Measurements from ENCODE around the gene GPATCH8.
A peak's percentile ranks its signal among the peaks of the same experiment; 100 is the strongest.

Gene GPATCH8

DNA sequence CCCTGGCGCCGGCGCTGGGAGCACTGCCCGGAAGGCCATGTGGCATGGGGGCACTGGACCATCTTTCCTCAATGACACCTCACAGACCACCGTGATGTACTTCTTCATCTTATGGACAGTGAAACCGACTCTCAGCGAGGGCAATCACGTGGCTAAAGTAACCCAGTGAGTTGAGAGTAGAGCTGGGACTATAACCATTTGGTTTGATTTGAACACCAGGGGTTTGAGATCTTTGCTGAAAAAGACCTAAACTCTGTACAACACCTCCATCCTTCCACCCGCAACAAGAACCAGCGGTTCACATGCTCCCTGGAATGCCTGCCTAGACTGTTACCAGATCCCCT lies 117.1 kb downstream of the GPATCH8 start:
- Histone ChIP-seq H3K9ac (no peak overlapping the region), H4K20me1 (ENCODE audit: insufficient read depth) (no peaks in the 10 kb centered on the region), H3K4me2 (no peak overlapping the region), H2AFZ (ENCODE audit: low read depth) (peak overlapping the region; percentile 99; the same call in 1 of the 2 replicates), H3K36me3 (ENCODE audit: insufficient read depth) (no peaks in the 10 kb centered on the region), H3K4me3 (IDR thresholded peaks at IDR 0.05; ENCODE audit: insufficient read depth, low read depth, low read length) (no peak overlapping the region), H3K27me3 (ENCODE audit: insufficient read depth, low read depth) (peaks cover 23% of the 10 kb centered on the region; the same call in 1 of the 2 replicates), H3K4me1 (ENCODE audit: low read depth, poor library complexity, severe bottlenecking) (peaks cover 6% of the 10 kb centered on the region), H3K79me2 (ENCODE audit: insufficient read depth, low read depth) (no peaks in the 10 kb centered on the region), H3K27ac (no peak overlapping the region)
- TF ChIP-seq CTCF (conservative IDR thresholded peaks at IDR 0.05; ENCODE audit: low read depth, low read length): no peak

- H3K4me3 ChIP-seq (IDR thresholded peaks at IDR 0.05; ENCODE audit: insufficient read depth, low read depth, low read length): no peak overlapping the region
- no peak for TF ChIP-seq CTCF (conservative IDR thresholded peaks at IDR 0.05; ENCODE audit: low read depth, low read length)
Measured at GRCh38 chr17:44385287-44386181, 117.7 kb downstream of the GPATCH8 start.

GRCh38 chr17:44384823-44385286 lies 118.4 kb downstream of the GPATCH8 start:
- TF ChIP-seq CTCF (conservative IDR thresholded peaks at IDR 0.05; ENCODE audit: low read depth, low read length): no peak
- peaks cover 35% of the 10 kb centered on the region; the same call in 1 of the 2 replicates for H3K27me3 ChIP-seq (ENCODE audit: insufficient read depth, low read depth)
- H4K20me1 ChIP-seq (ENCODE audit: insufficient read depth): no peaks in the 10 kb centered on the region
- peak overlapping the region; percentile 91 for H3K4me2 ChIP-seq
- peak overlapping the region; percentile 99 for H2AFZ ChIP-seq (ENCODE audit: low read depth)
- H3K27ac ChIP-seq: no peak overlapping the region
- no peak overlapping the region for H3K4me3 ChIP-seq (IDR thresholded peaks at IDR 0.05; ENCODE audit: insufficient read depth, low read depth, low read length)
- no peaks in the 10 kb centered on the region for H3K36me3 ChIP-seq (ENCODE audit: insufficient read depth)
- no peaks in the 10 kb centered on the region for H3K79me2 ChIP-seq (ENCODE audit: insufficient read depth, low read depth)
- no peak overlapping the region; the same call in 1 of the 2 replicates for H3K9ac ChIP-seq
- peaks cover 6% of the 10 kb centered on the region for H3K4me1 ChIP-seq (ENCODE audit: low read depth, poor library complexity, severe bottlenecking)

More at GRCh38 chr17:44385287-44386181, 117.7 kb downstream of the GPATCH8 start:
- Histone ChIP-seq H3K27me3 (ENCODE audit: insufficient read depth, low read depth) (peaks cover 29% of the 10 kb centered on the region; the same call in 1 of the 2 replicates), H3K36me3 (ENCODE audit: insufficient read depth) (no peaks in the 10 kb centered on the region), H3K4me1 (ENCODE audit: low read depth, poor library complexity, severe bottlenecking) (peaks cover 6% of the 10 kb centered on the region), H3K79me2 (ENCODE audit: insufficient read depth, low read depth) (no peaks in the 10 kb centered on the region), H3K27ac (no peak overlapping the region), H3K9ac (peak overlapping the region; percentile 56; the same call in 1 of the 2 replicates), H4K20me1 (ENCODE audit: insufficient read depth) (no peaks in the 10 kb centered on the region), H2AFZ (ENCODE audit: low read depth) (peak overlapping the region; percentile 99), H3K4me2 (peak overlapping the region; percentile 91)

- Histone ChIP-seq H3K4me1 (ENCODE audit: low read depth, poor library complexity, severe bottlenecking) (peaks cover 6% of the 10 kb centered on the region), H3K36me3 (ENCODE audit: insufficient read depth) (no peaks in the 10 kb centered on the region), H4K20me1 (ENCODE audit: insufficient read depth) (no peaks in the 10 kb centered on the region), H3K4me2 (peak overlapping the region; percentile 91), H3K27me3 (ENCODE audit: insufficient read depth, low read depth) (peaks cover 40% of the 10 kb centered on the region; the same call in 1 of the 2 replicates), H3K9ac (no peak overlapping the region), H3K27ac (no peak overlapping the region), H3K4me3 (IDR thresholded peaks at IDR 0.05; ENCODE audit: insufficient read depth, low read depth, low read length) (no peak overlapping the region), H2AFZ (ENCODE audit: low read depth) (0 out of 2 replicates have a peak overlapping the region, but pooled peaks have one; percentile 99), H3K79me2 (ENCODE audit: insufficient read depth, low read depth) (no peaks in the 10 kb centered on the region)
- TF ChIP-seq CTCF (conservative IDR thresholded peaks at IDR 0.05; ENCODE audit: low read depth, low read length): no peak
Measured at GRCh38 chr17:44384281-44384822, 118.9 kb downstream of the GPATCH8 start.
